Neural cell (in vitro differentiated cells): ENCODE results near the gene LCORL. TPM values are rescaled to one million over a fixed set of nuclear protein-coding genes. Genes with fewer than 3 reads are reported as not detected.

Experiments
- H2AFZ ChIP-seq: fragments of 200-600, 300-800 bp; sonication (generic), shearing (Covaris generic); 2 replicates; pipeline ENCODE4 v1.6.0; 2014; ENCODE audit warnings: low read depth, mild to moderate bottlenecking, antibody characterized with exemption, low read length, moderate library complexity
- H3F3A ChIP-seq: fragments of 200-600 bp; shearing (Covaris generic); 2 replicates; pipeline ENCODE4 v1.6.1; 2016; ENCODE audit warnings: mild to moderate bottlenecking, moderate library complexity, mixed read lengths, antibody characterized with exemption, low read length; ENCODE audit not compliant: insufficient read depth, poor library complexity, severe bottlenecking
- H3K27ac ChIP-seq: fragments of 200-600, 300-800 bp; sonication (generic), shearing (Covaris generic); 2 replicates; pipeline ENCODE4 v1.5.1; 2014; ENCODE audit warnings: mild to moderate bottlenecking, low read length, moderate library complexity
- H3K27me3 ChIP-seq: fragments of 300-800, 200-600 bp; sonication (generic), shearing (Covaris generic); 2 replicates; pipeline ENCODE4 v1.6.0; 2014; ENCODE audit warnings: mild to moderate bottlenecking, low read depth, low read length, moderate library complexity; ENCODE audit not compliant: insufficient read depth
- H3K36me3 ChIP-seq: fragments of 300-800, 200-600 bp; sonication (generic), shearing (Covaris generic); 2 replicates; pipeline ENCODE4 v1.5.1; 2014; ENCODE audit warnings: mild to moderate bottlenecking, antibody characterized with exemption, low read length, moderate library complexity; ENCODE audit not compliant: insufficient read depth
- H3K4me2 ChIP-seq: fragments of 300-800, 200-600 bp; sonication (generic), shearing (Covaris generic); 2 replicates; pipeline ENCODE4 v1.6.0; 2014; ENCODE audit warnings: mild to moderate bottlenecking, low read length
- H3K4me3 ChIP-seq: fragments of 300-800, 200-600 bp; sonication (generic), shearing (Covaris generic); 2 replicates; pipeline ENCODE4 v1.5.1; 2014; ENCODE audit warnings: mild to moderate bottlenecking, low read length, moderate library complexity
- H3K79me2 ChIP-seq: fragments of 200-600 bp; shearing (Covaris generic); replicated peaks from 2 replicates; pipeline ENCODE4 v1.6.0; 2014; ENCODE audit warnings: mild to moderate bottlenecking, low read length, moderate library complexity; ENCODE audit not compliant: insufficient read depth
- H3K9ac ChIP-seq: fragments of 300-800, 200-600 bp; sonication (generic), shearing (Covaris generic); 2 replicates; pipeline ENCODE4 v1.6.1; 2016; ENCODE audit warnings: mild to moderate bottlenecking, low read length, mixed read lengths
- H3K9me2 ChIP-seq: fragments of 200-600 bp; shearing (Covaris generic); 2 replicates; pipeline ENCODE4 v1.6.1; 2016; ENCODE audit warnings: mild to moderate bottlenecking, low read length, mixed read lengths; ENCODE audit not compliant: insufficient read depth
- H3K9me3 ChIP-seq: fragments of 200-600, 300-800 bp; sonication (generic), shearing (Covaris generic); 2 replicates; pipeline ENCODE4 v1.6.1; 2016; ENCODE audit warnings: mild to moderate bottlenecking, mixed run types, low read length, moderate library complexity, mixed read lengths
- H4K20me1 ChIP-seq: fragments of 200-600 bp; shearing (Covaris generic); 2 replicates; pipeline ENCODE4 v1.6.1; 2016; ENCODE audit warnings: mild to moderate bottlenecking, mixed run types; ENCODE audit not compliant: insufficient read depth
- CTCF ChIP-seq: fragments of 450-650 bp; IDR thresholded peaks from 2 replicates; pipeline ENCODE4 v1.5.1; 2014; ENCODE audit warnings: antibody characterized with exemption, mild to moderate bottlenecking, moderate library complexity; ENCODE audit not compliant: poor library complexity, severe bottlenecking
- EP300 ChIP-seq: fragments of 450-650 bp; conservative IDR thresholded peaks from 2 replicates; pipeline ENCODE4 v1.6.1; 2014; ENCODE audit warnings: antibody characterized with exemption, mild to moderate bottlenecking, moderate library complexity; ENCODE audit not compliant: poor library complexity, severe bottlenecking
- EZH2 ChIP-seq: fragments of 200-600, 300-800 bp; shearing (Covaris generic), sonication (generic); IDR thresholded peaks from 2 replicates; pipeline ENCODE4 v1.6.1; 2014; ENCODE audit warnings: antibody characterized with exemption, low read length, borderline replicate concordance, mild to moderate bottlenecking; ENCODE audit not compliant: insufficient read depth, poor library complexity, severe bottlenecking
- MXI1 ChIP-seq: fragments of 450-650 bp; conservative IDR thresholded peaks from 2 replicates; pipeline ENCODE4 v1.6.1; 2014; ENCODE audit warnings: antibody characterized with exemption, mild to moderate bottlenecking; ENCODE audit not compliant: poor library complexity, severe bottlenecking
- POLR2AphosphoS5 ChIP-seq: IDR thresholded peaks from 2 replicates; pipeline ENCODE4 v1.6.1; 2012
- RAD21 ChIP-seq: fragments of 450-650 bp; conservative IDR thresholded peaks from 2 replicates; pipeline ENCODE4 v1.6.1; 2014; ENCODE audit warnings: antibody characterized with exemption, mild to moderate bottlenecking, moderate library complexity
- REST ChIP-seq: IDR thresholded peaks from 2 replicates; pipeline ENCODE4 v1.6.1; 2012; ENCODE audit warnings: borderline replicate concordance
- SMC3 ChIP-seq: fragments of 450-650 bp; conservative IDR thresholded peaks from 2 replicates; pipeline ENCODE4 v1.6.1; 2014; ENCODE audit warnings: antibody characterized with exemption, mild to moderate bottlenecking, moderate library complexity; ENCODE audit not compliant: poor library complexity
- TAF1 ChIP-seq: IDR thresholded peaks from 2 replicates; pipeline ENCODE4 v1.6.1; 2012; ENCODE audit warnings: low read depth
- polyA plus RNA-seq: library from polyadenylated mRNA; depleted of rRNA; stranded (reverse); fragments of >200 nt; gene quantifications from 2 replicates; pipeline ENCODE4 v1.2.3, GENCODE V29; 2014

The LCORL gene
- polyA plus RNA-seq, 1 donor from 2014 or later: 49.0 TPM

- Histone ChIP-seq H3F3A (peaks cover 4% of the 10 kb centered on the region), H4K20me1 (no peaks in the 10 kb centered on the region)
Observed at GRCh38 chr4:17810260-17811077, 211.1 kb downstream of the LCORL start, which contains the start of the genes DCAF16 and NCAPG. Gene DCAF16, minus strand, starts transcription at chr4:17810757. Its CDS starts 6,616 bp downstream, at chr4:17804141. Gene NCAPG, plus strand, starts transcription at chr4:17810979. Its CDS starts 99 bp downstream, at chr4:17811078.

More at GRCh38 chr4:17810260-17811077, 211.1 kb downstream of the LCORL start, which contains the start of the genes DCAF16 and NCAPG:
- Histone ChIP-seq H3K9me2 (no peaks in the 10 kb centered on the region), H3K4me2 (peak within 1 kb of the TSS; percentile 93), H2AFZ (peak within 1 kb of the TSS; percentile 75), H3K4me3 (peak within 1 kb of the TSS; percentile 90), H3K9ac (peak within 1 kb of the TSS; percentile 94), H3K27me3 (no peaks in the 10 kb centered on the region), H3K27ac (peak within 1 kb of the TSS; percentile 91), H3K79me2 (peaks cover 84% of the 10 kb centered on the region), H3K9me3 (no peaks in the 10 kb centered on the region), H3K36me3 (no peaks in the 10 kb centered on the region)
- TF ChIP-seq RAD21: peak; percentile 20
- no peak for TF ChIP-seq CTCF
- TF ChIP-seq SMC3: peak; percentile 56
- TF ChIP-seq EP300: no peak
- TF ChIP-seq EZH2: no peak
- TF ChIP-seq TAF1: peak; percentile 89
- peak; percentile 99 for TF ChIP-seq POLR2AphosphoS5
- TF ChIP-seq MXI1: peak; percentile 96
- no peak for TF ChIP-seq REST
